Measurements from ENCODE around the gene MIAT.

Gene MIAT

GRCh38 chr22:26712158-26712557 lies 54.8 kb downstream of the MIAT start:
- Mint-ChIP-seq H3K9me3 (no peaks in the 10 kb centered on the region), H3K4me1 (peaks cover 38% of the 10 kb centered on the region), H3K36me3 (peaks cover 19% of the 10 kb centered on the region), H3K27ac (no peak overlapping the region), H3K4me3 (no peak overlapping the region)
- DNase-seq (ENCODE audit: low spot score in 2 of 2): no peak
- no peak for ATAC-seq

DNA sequence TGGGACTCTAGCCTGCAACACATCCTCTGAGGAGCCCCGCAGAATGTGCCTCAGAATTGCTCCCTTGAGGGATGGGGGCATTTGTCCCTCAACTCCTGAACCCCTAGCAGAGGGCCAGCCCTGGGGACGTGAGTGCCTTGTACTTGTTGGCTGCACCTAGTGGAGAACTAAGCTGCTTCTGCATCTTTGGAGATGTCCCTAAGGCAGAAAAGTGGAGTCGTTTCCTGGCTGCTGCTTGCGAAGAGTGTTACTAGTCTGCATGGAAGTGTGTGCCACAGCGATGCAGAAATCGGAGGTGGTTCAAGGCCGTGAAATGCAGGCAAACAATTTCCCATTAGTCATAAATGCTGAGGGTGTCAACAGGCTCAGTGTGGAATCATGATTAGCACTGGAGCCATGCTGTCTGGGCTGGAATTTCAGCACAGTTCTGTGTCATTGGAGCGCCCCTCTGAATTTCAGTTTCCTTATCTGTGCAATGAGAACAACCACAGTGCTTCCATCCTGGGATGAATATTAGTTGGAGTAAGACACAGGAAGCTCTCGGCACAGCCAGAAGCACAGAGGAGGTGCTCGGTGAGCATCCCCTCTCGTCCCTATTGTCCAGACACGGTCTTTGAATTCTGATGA lies 56.5 kb downstream of the MIAT start:
- DNase-seq (ENCODE audit: low spot score in 2 of 2): no peak
- peaks cover 15% of the 10 kb centered on the region for H3K36me3 Mint-ChIP-seq
- peak overlapping the region; percentile 35 for H3K27ac Mint-ChIP-seq
- H3K4me3 Mint-ChIP-seq: no peak overlapping the region
- peaks cover 31% of the 10 kb centered on the region for H3K4me1 Mint-ChIP-seq
- H3K9me3 Mint-ChIP-seq: no peaks in the 10 kb centered on the region
- ATAC-seq: no peak

DNA sequence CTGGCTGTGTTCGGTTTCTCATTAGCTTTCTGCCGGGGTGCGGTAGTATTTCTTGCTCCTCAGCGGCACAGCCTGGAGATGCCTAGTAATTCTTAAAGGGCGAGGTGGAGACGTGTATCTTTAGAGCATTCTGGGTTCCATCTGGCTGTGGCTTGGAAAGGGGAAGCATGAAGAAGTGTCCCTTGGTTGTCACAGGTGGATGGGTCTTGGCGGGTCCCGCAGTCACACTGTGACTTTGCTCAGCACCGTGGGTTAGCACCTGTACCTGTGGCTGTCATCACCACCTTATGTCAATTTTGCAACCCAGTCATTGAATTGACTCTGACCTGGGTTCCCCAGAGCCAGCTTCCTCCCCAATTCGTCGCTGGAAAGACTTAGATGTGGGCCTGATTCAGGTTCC lies 57.6 kb downstream of the MIAT start:
- Mint-ChIP-seq H3K4me1 (peaks cover 31% of the 10 kb centered on the region), H3K9me3 (no peaks in the 10 kb centered on the region), H3K4me3 (no peak overlapping the region), H3K36me3 (peaks cover 23% of the 10 kb centered on the region), H3K27ac (peak overlapping the region; percentile 35)
- ATAC-seq: no peak
- no peak for DNase-seq (ENCODE audit: low spot score in 2 of 2)

- ATAC-seq (no peak), DNase-seq (ENCODE audit: low spot score in 2 of 2) (no peak)
- Mint-ChIP-seq H3K9me3 (no peaks in the 10 kb centered on the region), H3K4me3 (no peak overlapping the region), H3K27ac (peak overlapping the region; percentile 35), H3K36me3 (peaks cover 28% of the 10 kb centered on the region), H3K4me1 (peaks cover 27% of the 10 kb centered on the region)
Measured at GRCh38 chr22:26715392-26715936, 58.1 kb downstream of the MIAT start.

GRCh38 chr22:26718488-26718887 lies 61.1 kb downstream of the MIAT start:
- Mint-ChIP-seq H3K9me3 (no peaks in the 10 kb centered on the region), H3K4me1 (peaks cover 10% of the 10 kb centered on the region), H3K27ac (peak overlapping the region; percentile 27), H3K4me3 (no peak overlapping the region), H3K36me3 (peaks cover 32% of the 10 kb centered on the region)
- no peak for ATAC-seq
- no peak for DNase-seq (ENCODE audit: low spot score in 2 of 2)

DNA sequence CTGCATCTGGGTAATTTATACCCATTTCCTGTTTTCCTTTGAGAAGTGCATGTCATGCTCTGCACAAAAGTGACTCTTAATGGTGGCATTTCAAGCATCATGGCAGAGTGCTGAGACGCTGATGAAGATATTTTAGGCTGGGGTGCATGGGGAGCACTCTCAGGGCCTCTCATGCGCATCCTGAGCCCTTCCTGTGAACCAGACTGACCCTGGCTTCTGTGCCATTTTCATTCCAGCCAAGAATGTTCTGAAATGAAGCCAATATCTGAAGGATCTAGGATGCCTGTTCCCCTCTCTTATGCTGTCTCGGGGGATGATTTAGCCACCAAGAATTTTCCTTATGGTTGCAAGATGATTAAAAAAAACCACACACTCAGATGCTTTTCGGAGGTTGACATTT lies 61.5 kb downstream of the MIAT start:
- no peak for DNase-seq (ENCODE audit: low spot score in 2 of 2)
- Mint-ChIP-seq H3K9me3 (no peaks in the 10 kb centered on the region), H3K4me1 (peaks cover 10% of the 10 kb centered on the region), H3K4me3 (no peak overlapping the region), H3K27ac (peak overlapping the region; percentile 27), H3K36me3 (peaks cover 32% of the 10 kb centered on the region)
- no peak for ATAC-seq

GRCh38 chr22:26722159-26722558 lies 64.8 kb downstream of the MIAT start:
- ATAC-seq: no peak
- Mint-ChIP-seq H3K36me3 (peaks cover 32% of the 10 kb centered on the region), H3K9me3 (no peaks in the 10 kb centered on the region), H3K4me1 (no peaks in the 10 kb centered on the region), H3K27ac (no peak overlapping the region), H3K4me3 (no peak overlapping the region)
- no peak for DNase-seq (ENCODE audit: low spot score in 2 of 2)

- H3K9me3 Mint-ChIP-seq: no peaks in the 10 kb centered on the region
- peak overlapping the region; percentile 48 for H3K27ac Mint-ChIP-seq
- no peaks in the 10 kb centered on the region for H3K4me1 Mint-ChIP-seq
- ATAC-seq (no peak), DNase-seq (ENCODE audit: low spot score in 2 of 2) (no peak)
- peaks cover 13% of the 10 kb centered on the region for H3K36me3 Mint-ChIP-seq
- H3K4me3 Mint-ChIP-seq: no peak overlapping the region
Measured at GRCh38 chr22:26724414-26724813, 67.0 kb downstream of the MIAT start.

DNA sequence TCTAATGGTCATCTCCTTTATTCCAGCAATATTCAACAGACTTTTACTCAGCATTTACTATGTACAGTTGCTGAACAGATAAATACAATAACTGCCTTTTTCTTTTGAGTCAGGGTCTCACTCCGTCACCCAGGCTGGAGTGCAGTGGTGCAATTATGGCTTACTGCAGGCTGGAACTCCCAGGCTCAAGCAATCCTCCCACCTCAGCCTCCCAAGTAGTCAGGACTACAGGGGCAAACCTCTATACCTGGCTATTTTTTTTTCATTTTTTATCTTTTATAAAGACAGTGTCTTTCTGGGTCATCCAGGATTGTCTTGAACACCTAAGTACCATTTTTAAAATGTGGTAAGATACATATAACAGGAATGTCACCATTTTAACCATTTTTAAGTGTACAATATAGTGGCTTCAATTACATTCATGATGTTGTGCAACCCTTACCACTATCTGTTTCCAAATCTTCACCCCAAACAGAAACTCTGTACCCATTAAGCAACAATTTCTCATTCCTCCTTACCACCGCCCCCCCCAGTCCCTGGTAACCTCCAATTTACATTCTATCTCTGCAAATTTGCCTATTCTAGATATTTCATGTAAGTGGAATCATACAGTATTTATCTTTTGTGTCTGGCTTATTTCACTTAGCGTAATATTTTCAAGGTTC lies 67.8 kb downstream of the MIAT start:
- ATAC-seq: no peak
- no peaks in the 10 kb centered on the region for H3K4me1 Mint-ChIP-seq
- no peaks in the 10 kb centered on the region for H3K9me3 Mint-ChIP-seq
- no peak for DNase-seq (ENCODE audit: low spot score in 2 of 2)
- peak overlapping the region; percentile 23 for H3K27ac Mint-ChIP-seq
- no peak overlapping the region for H3K4me3 Mint-ChIP-seq
- H3K36me3 Mint-ChIP-seq: peaks cover 7% of the 10 kb centered on the region

Measured in stimulated activated effector memory CD8-positive, alpha-beta T cell treated with anti-CD3 and anti-CD28 coated beads, Interleukin-12 subunit alpha, Interleukin-12 subunit beta, amount 100 ng/mL, for 72 hours (primary cell).